Hypothalamus (tissue), 51 donors: ENCODE results near the gene RPS21.
A peak's percentile ranks its signal among the peaks of the same experiment; 100 is the strongest.

Source experiments
- DNase-seq, 51 donors: peaks; one replicate each; lab custom pipeline; 2025; lab: John Stamatoyannopoulos, UW

Gene RPS21

DNA sequence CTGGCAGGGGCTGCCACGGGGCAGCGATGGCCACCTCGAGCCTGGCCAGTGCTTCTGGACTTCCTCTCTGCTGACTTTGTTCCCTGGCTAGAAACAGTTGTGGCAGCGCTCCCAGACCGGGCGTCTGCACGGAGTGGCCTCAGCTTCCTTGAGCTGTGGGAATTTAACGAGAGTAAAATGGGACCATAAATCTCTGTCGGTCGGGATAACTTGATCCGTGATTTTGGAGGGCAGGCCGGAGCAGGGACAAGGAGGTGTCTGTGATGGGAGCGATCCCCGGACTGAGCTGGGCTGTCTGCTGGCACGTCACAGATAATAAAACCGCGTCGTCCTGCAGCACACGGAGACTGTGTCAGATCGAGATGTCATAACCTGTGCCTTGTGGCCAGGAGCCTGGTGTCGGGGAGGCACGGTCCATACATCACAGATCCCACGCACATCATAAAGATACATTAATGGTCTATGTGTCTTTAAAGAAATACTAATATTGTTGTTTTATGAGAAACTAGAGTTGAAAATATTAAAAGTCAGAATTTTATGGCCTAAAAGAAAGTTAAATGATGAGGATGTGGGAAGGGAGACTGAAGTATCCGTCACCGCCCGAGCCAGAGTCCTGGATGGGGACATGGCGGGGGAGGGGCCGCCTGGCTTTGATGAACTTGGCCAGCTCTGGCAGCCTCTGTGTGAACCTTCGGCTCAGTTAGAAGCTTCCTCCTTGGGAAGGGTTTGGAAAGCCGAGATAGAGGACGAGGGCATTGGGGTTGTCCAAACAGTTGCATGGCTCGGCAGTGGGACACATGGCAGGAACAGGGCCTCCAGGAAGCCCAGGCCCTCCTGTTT is 47.0 kb downstream of the RPS21 start:
- DNase-seq, result peak in 22 of 51 donors; percentile 2 to 48 (median 24)

DNA sequence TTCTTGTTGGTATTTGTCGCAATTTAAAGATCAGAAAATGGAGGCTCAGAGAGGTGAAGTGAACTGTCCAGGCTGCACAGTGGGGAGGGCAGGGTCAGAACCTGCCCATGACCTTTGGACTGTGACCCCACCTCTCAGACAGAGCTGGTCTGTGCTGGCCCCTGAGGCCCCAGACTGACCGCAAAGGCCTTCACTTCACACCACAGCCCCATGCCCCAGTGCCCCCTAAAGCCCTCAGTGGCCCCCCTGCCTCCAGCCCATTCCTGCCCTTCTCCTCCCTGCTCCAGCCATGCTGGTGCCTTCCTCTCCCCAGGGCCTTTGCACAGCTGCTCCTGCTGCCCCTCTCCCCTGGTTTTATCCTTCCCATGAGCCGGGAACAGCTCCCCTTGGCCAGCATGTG is 49.8 kb downstream of the RPS21 start:
- DNase-seq, result no peak

DNA sequence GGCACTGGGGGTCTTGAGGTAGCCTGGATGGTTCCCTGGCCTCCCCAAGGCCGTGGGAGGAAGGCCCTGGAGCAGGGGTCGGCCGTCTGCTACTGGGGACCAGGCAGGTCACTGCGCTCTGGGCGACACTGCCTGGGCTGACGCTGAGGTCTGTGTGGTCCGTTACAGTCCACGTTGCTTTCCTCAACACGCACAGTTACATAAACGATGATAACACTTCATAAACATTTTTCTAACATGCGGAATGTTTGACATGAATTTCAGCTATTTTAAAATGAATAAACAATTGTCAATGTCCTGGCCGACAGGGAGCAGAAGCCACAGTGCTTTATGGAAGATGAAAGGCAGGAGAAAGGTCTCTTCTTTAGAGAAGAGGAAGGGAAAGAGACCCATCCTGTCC is 50.6 kb downstream of the RPS21 start:
- no peak for DNase-seq

DNA sequence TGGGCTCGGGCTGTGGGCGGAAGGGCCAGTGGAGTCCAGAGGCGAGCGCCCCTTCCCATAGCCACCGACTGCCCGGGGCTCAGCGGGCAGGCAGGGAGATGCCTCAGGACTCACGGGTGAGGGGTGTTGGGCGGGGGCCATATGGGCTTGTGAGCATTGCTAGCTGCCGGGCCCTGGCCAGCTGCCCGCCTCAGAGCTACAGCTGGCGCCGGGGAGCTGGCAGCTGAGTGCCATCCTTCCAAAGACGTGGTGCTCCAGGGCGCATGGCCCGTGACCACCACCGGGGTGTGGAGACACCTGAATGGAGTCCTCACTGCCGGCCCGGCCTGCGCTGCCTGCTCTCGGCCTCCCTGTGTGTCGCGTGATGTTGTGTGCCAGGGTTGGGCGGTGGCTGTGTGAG is 51.0 kb downstream of the RPS21 start:
- DNase-seq, result peak in 4 of 51 donors; percentile 8 to 18 (median 10)
